Duodenal mucosa (tissue), 2 donors: ENCODE results near the gene C1QTNF8.

ENCODE experiments used
- H3K27ac ChIP-seq: one replicate; pipeline ENCODE4 v1.7.0; 2013; ENCODE audit warnings: low read depth, low read length
- H3K27me3 ChIP-seq, 2 donors: one replicate each; pipeline ENCODE4 v1.7.0; 2013; ENCODE audit warnings: low read length in 2 of 2, control low read depth in 1 of 2; ENCODE audit not compliant: insufficient read depth in 2 of 2, control insufficient read depth in 1 of 2
- H3K36me3 ChIP-seq, 2 donors: one replicate each; pipeline ENCODE4 v1.7.0; 2013; ENCODE audit warnings: low read length in 2 of 2, control low read depth in 1 of 2; ENCODE audit not compliant: insufficient read depth in 2 of 2, control insufficient read depth in 1 of 2
- H3K4me1 ChIP-seq, 2 donors: one replicate each; pipeline ENCODE4 v1.7.0; 2013; ENCODE audit warnings: low read length in 2 of 2, control low read depth in 1 of 2; ENCODE audit not compliant: insufficient read depth in 2 of 2, control insufficient read depth in 1 of 2
- H3K4me3 ChIP-seq, 2 donors: one replicate each; pipeline ENCODE4 v1.7.0; 2013; ENCODE audit warnings: low read length in 2 of 2, low read depth in 1 of 2
- H3K9ac ChIP-seq, 2 donors: one replicate each; pipeline ENCODE4 v1.7.0; 2013; ENCODE audit warnings: low read length in 2 of 2, low read depth in 1 of 2
- H3K9me3 ChIP-seq, 2 donors: one replicate each; pipeline ENCODE4 v1.7.0; 2013; ENCODE audit warnings: low read length in 2 of 2, control low read depth in 1 of 2; ENCODE audit not compliant: control insufficient read depth in 1 of 2

C1QTNF8 gene

DNA sequence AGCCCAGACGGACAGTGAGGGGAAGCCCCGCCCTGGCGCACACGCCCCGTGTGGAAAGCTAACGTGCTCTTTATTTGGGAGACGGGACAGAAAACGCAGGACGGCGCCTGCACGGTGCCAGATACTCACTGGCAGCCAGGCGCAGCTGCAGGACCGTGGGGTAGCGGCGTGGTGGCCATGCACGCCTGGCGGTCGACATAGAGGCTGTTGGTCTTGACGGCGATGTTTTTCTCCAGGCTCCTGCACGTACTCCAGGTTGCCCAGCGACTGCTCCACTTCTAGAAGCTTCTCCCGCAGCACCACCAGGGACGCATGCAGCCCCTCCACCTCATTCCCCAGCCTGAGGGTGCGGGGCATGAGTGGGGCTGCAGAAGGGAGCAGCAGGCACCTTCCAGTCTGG, 5.1 kb upstream of the C1QTNF8 start:
- Histone ChIP-seq H3K27me3 (peaks cover 20 to 38% of the 10 kb centered on the region in 2 donors), H3K27ac (no peak overlapping the region), H3K9ac (no peak overlapping the region)

GRCh38 chr16:1100084-1100800, 4.2 kb upstream of the C1QTNF8 start:
- peaks cover 6 to 16% of the 10 kb centered on the region in 2 donors for H3K4me1 ChIP-seq
- H3K9ac ChIP-seq = no peak overlapping the region
- no peak overlapping the region for H3K27ac ChIP-seq
- no peaks in the 10 kb centered on the region for H3K9me3 ChIP-seq
- no peaks in the 10 kb centered on the region for H3K36me3 ChIP-seq
- H3K27me3 ChIP-seq = peaks cover 26 to 41% of the 10 kb centered on the region in 2 donors
- H3K4me3 ChIP-seq = no peak overlapping the region

More for the DNA sequence above, 5.1 kb upstream of the C1QTNF8 start:
- Histone ChIP-seq H3K9me3 (no peaks in the 10 kb centered on the region), H3K4me1 (peaks cover 6 to 16% of the 10 kb centered on the region in 2 donors), H3K4me3 (no peak overlapping the region), H3K36me3 (no peaks in the 10 kb centered on the region)

DNA sequence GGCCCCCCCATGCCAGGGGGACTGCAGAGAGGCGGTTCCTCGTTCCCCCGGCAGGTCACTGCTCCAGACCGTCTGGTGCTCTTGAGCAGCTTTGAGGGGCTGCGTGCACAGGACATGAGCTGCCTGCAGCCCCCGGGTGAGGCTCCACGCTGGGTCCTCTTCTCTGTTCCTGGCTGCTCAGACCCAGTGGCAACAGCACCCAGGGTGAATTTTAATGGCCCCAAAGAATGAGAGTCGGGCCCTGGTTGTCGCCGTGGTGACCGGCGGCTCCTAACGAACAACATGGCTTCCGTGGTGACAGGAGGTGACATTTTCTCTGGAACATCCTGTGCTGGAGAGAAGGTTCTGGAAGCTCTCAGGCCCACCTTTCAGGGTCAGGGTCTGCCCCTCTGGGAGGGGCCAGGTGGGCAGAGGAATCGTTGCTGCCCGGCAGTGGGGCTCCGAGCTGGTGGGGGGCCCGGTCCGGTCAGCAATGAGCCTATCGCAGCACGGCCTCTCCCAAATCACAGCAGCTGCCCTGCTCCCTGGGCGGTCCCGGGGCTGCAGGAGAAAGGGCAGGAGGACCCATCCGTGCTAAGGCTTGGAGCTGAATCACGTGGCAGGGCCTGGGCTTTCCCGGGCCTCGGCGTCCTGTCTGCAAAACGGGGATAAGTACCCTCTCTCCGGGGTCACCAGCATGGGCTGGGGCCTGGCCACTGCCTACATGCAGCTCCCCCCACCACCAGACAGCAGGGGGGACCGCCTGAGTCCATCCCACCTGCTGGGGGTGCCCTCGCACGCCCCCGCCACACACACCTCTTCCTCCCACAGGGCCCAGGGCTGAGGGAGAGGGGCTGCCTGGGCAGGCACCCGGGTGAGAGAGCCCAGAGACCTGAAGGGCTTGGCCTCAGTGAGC, 3.4 kb upstream of the C1QTNF8 start:
- H3K4me3 ChIP-seq = no peak overlapping the region
- H3K27me3 ChIP-seq = peaks cover 26 to 36% of the 10 kb centered on the region in 2 donors
- peaks cover 6 to 16% of the 10 kb centered on the region in 2 donors for H3K4me1 ChIP-seq
- no peak overlapping the region for H3K27ac ChIP-seq
- H3K9ac ChIP-seq = no peak overlapping the region
- no peaks in the 10 kb centered on the region for H3K36me3 ChIP-seq
- no peaks in the 10 kb centered on the region for H3K9me3 ChIP-seq

- H3K9me3 ChIP-seq = no peaks in the 10 kb centered on the region
- H3K4me3 ChIP-seq = no peak overlapping the region
- no peaks in the 10 kb centered on the region for H3K36me3 ChIP-seq
- H3K27ac ChIP-seq = no peak overlapping the region
- peaks cover 26 to 38% of the 10 kb centered on the region in 2 donors for H3K27me3 ChIP-seq
- peaks cover 6 to 16% of the 10 kb centered on the region in 2 donors for H3K4me1 ChIP-seq
- no peak overlapping the region for H3K9ac ChIP-seq
These were observed 2.4 kb upstream of the C1QTNF8 start for GRCh38 chr16:1098266-1098991.

- Histone ChIP-seq H3K4me1 (peaks cover 6 to 12% of the 10 kb centered on the region in 2 donors), H3K9ac (no peak overlapping the region), H3K9me3 (no peaks in the 10 kb centered on the region), H3K27ac (no peak overlapping the region), H3K27me3 (peaks cover 26 to 34% of the 10 kb centered on the region in 2 donors), H3K4me3 (no peak overlapping the region), H3K36me3 (no peaks in the 10 kb centered on the region)
These were observed 1.8 kb upstream of the C1QTNF8 start for GRCh38 chr16:1097800-1098199.

GRCh38 chr16:1097156-1097555, 1.1 kb upstream of the C1QTNF8 start:
- Histone ChIP-seq H3K27ac (no peak overlapping the region), H3K9ac (no peak overlapping the region), H3K27me3 (peaks cover 26 to 34% of the 10 kb centered on the region in 2 donors), H3K36me3 (no peaks in the 10 kb centered on the region), H3K4me1 (peaks cover 6 to 12% of the 10 kb centered on the region in 2 donors), H3K4me3 (no peak overlapping the region), H3K9me3 (peaks cover 0 to 1% of the 10 kb centered on the region in 2 donors)

- Histone ChIP-seq H3K9ac (no peak overlapping the region), H3K4me3 (no peak overlapping the region), H3K36me3 (no peaks in the 10 kb centered on the region), H3K9me3 (peaks cover 0 to 4% of the 10 kb centered on the region in 2 donors), H3K27ac (no peak overlapping the region), H3K4me1 (peaks cover 6 to 16% of the 10 kb centered on the region in 2 donors), H3K27me3 (peaks cover 29 to 30% of the 10 kb centered on the region in 2 donors)
These were observed 435 bp downstream of the C1QTNF8 start for GRCh38 chr16:1095450-1096168.

GRCh38 chr16:1094601-1095449, 1.2 kb downstream of the C1QTNF8 start:
- Histone ChIP-seq H3K4me1 (peaks cover 3 to 10% of the 10 kb centered on the region in 2 donors), H3K9ac (no peak overlapping the region), H3K4me3 (no peak overlapping the region), H3K9me3 (peaks cover 0 to 4% of the 10 kb centered on the region in 2 donors), H3K27ac (no peak overlapping the region), H3K27me3 (peaks cover 24 to 25% of the 10 kb centered on the region in 2 donors), H3K36me3 (no peaks in the 10 kb centered on the region)

DNA sequence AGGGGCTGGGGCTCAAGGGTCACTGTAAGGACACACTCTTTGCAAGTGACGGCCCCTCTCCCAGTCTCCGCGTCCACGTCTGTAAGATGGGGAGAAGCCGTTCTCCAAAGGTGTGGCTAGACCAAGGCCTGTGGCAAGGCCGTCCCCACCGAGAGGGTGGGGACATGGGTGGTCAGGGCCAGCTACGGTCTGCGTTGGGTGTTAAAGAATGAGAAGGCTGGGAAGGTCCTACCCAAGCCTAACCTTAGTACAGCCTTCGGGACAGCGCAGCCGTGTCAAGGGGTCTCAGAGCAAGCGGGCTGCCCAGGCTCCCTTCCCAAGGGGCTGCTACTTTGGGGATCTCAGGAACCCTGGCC, 1.9 kb downstream of the C1QTNF8 start:
- Histone ChIP-seq H3K9ac (no peak overlapping the region), H3K27ac (no peak overlapping the region), H3K27me3 (peaks cover 16 to 18% of the 10 kb centered on the region in 2 donors), H3K4me3 (no peak overlapping the region), H3K9me3 (peaks cover 0 to 4% of the 10 kb centered on the region in 2 donors), H3K36me3 (no peaks in the 10 kb centered on the region), H3K4me1 (peaks cover 5 to 11% of the 10 kb centered on the region in 2 donors)
